ENCODE results near the gene SLC12A6.

DNA sequence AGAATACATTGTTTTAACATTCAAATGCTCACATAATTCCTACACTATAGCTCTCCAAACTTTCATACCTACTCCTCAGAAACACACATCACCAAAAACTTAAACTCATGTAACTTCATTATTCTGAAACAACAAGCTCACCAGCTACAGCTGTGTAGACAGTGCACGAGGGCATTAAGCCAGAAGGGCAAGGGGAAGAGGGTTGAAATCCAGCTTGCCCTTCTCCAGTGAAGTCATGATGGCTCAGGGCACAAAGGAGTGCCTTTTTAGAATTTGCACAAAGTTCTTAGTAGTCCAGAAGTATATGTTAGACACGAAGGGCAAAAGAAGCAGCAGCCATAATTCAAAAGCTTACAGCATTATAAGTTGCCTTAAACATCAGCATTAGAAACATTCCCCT is 8.6 kb downstream of the SLC12A6 start:
- TF ChIP-seq POLR2A (IDR thresholded peaks at IDR 0.05) = no peak
- no peak for TF ChIP-seq CTCF (IDR thresholded peaks at IDR 0.05)
